IMR-90 (cell line): ENCODE data around the gene HCK. TPM values are rescaled to one million over a fixed set of nuclear protein-coding genes. Genes with fewer than 3 reads are reported as not detected.

Source experiments
- ATAC-seq: fragments of 200-7000 bp; cut with Tn5 transposase; 2 replicates; pipeline ENCODE4 v1.9.1; 2020; ENCODE audit warnings: low read depth, mild to moderate bottlenecking, moderate library complexity
- BruUV-seq: library from RNA; stranded (reverse); fragments of 400-500 nt; replicated peaks from 2 replicates; lab custom pipeline; 2021; lab: Mats Ljungman, UMichigan
- CTCF ChIA-PET: fragments of 300-600 bp; formaldehyde crosslinking; extraction: SDS; loops from one replicate; lab custom pipeline; 2021; ENCODE audit warnings: antibody characterized with exemption; lab: Yijun Ruan, JAX
- POLR2A ChIA-PET: fragments of 300-600 bp; sonication (Branson Sonifier 250); formaldehyde crosslinking; loops from one replicate; lab custom pipeline; 2022; ENCODE audit warnings: antibody characterized with exemption; ENCODE audit not compliant: unreplicated experiment; lab: Charles Lee
- DNase-seq: peaks from one replicate; pipeline ENCODE4 v3.0.0; 2013
- H2AFZ ChIP-seq: replicated peaks from 2 replicates; pipeline ENCODE3; 2013; ENCODE audit warnings: low read length, mild to moderate bottlenecking; ENCODE audit not compliant: poor library complexity
- H2AK5ac ChIP-seq: 2 replicates; pipeline ENCODE4 v1.6.1; 2013; ENCODE audit warnings: low read depth, low read length, inconsistent platforms
- H2AK9ac ChIP-seq: replicated peaks from 2 replicates; pipeline ENCODE3; 2013; ENCODE audit warnings: mild to moderate bottlenecking, low read depth, low read length, moderate library complexity; ENCODE audit not compliant: poor library complexity
- H2BK120ac ChIP-seq: 2 replicates; pipeline ENCODE4 v1.6.1; 2013; ENCODE audit warnings: low read depth, low read length, inconsistent platforms
- H2BK15ac ChIP-seq: 3 replicates; pipeline ENCODE4 v1.6.1; 2013; ENCODE audit warnings: low read depth, low read length, inconsistent platforms
- H2BK20ac ChIP-seq: 2 replicates; pipeline ENCODE4 v1.6.1; 2013; ENCODE audit warnings: low read depth, mild to moderate bottlenecking, inconsistent platforms, low read length, moderate library complexity
- H2BK5ac ChIP-seq: 2 replicates; pipeline ENCODE4 v1.6.1; 2013; ENCODE audit warnings: mild to moderate bottlenecking, low read depth, low read length, inconsistent platforms; ENCODE audit not compliant: poor library complexity, severe bottlenecking
- H3K14ac ChIP-seq: replicated peaks from 2 replicates; pipeline ENCODE4 v1.6.1; 2013; ENCODE audit warnings: low read depth, low read length, inconsistent platforms
- H3K18ac ChIP-seq: 2 replicates; pipeline ENCODE4 v1.6.1; 2013; ENCODE audit warnings: low read depth, low read length, control low read depth
- H3K23ac ChIP-seq: 2 replicates; pipeline ENCODE4 v1.6.1; 2013; ENCODE audit warnings: low read depth, low read length, inconsistent platforms
- H3K27ac ChIP-seq: 2 replicates; pipeline ENCODE4 v1.5.1; 2013; ENCODE audit warnings: mild to moderate bottlenecking, control low read depth, low read length; ENCODE audit not compliant: insufficient read depth
- H3K27me3 ChIP-seq: 2 replicates; pipeline ENCODE4 v1.6.1; 2013; ENCODE audit warnings: low read length; ENCODE audit not compliant: control insufficient read depth, insufficient read depth
- H3K36me3 ChIP-seq: 2 replicates; pipeline ENCODE4 v1.6.1; 2013; ENCODE audit warnings: low read length, mixed read lengths; ENCODE audit not compliant: control insufficient read depth, insufficient read depth
- H3K4ac ChIP-seq: 2 replicates; pipeline ENCODE4 v1.6.1; 2013; ENCODE audit warnings: low read depth, low read length, inconsistent platforms
- H3K4me1 ChIP-seq: 2 replicates; pipeline ENCODE4 v1.6.1; 2013; ENCODE audit warnings: low read length, mixed read lengths; ENCODE audit not compliant: control insufficient read depth, insufficient read depth
- H3K4me2 ChIP-seq: 2 replicates; pipeline ENCODE4 v1.6.1; 2013; ENCODE audit warnings: low read depth, mild to moderate bottlenecking, control low read depth, low read length, moderate library complexity
- H3K4me3 ChIP-seq: 2 replicates; pipeline ENCODE4 v1.5.1; 2013; ENCODE audit warnings: low read depth, mild to moderate bottlenecking, control low read depth, low read length, moderate library complexity; ENCODE audit not compliant: insufficient read depth
- H3K56ac ChIP-seq: 2 replicates; pipeline ENCODE4 v1.6.1; 2013; ENCODE audit warnings: low read length, inconsistent platforms; ENCODE audit not compliant: insufficient read depth; ENCODE audit errors: extremely low read depth
- H3K79me1 ChIP-seq, 2 experiments: 2 replicates each; pipeline ENCODE4 v1.6.1; 2013; ENCODE audit warnings: low read length in 2 of 2, inconsistent platforms in 1 of 2, low read depth in 1 of 2
- H3K9ac ChIP-seq: 2 replicates; pipeline ENCODE4 v1.6.1; 2013; ENCODE audit warnings: low read depth, low read length, control low read depth
- H3K9me1 ChIP-seq: 2 replicates; pipeline ENCODE4 v1.6.1; 2013; ENCODE audit warnings: low read length, inconsistent platforms; ENCODE audit not compliant: insufficient read depth
- H3K9me3 ChIP-seq: 2 replicates; pipeline ENCODE4 v1.6.1; 2013; ENCODE audit warnings: low read length; ENCODE audit not compliant: control insufficient read depth, insufficient read depth
- H4K20me1 ChIP-seq: 2 replicates; pipeline ENCODE4 v1.6.1; 2013; ENCODE audit warnings: low read length, inconsistent platforms; ENCODE audit not compliant: insufficient read depth
- H4K5ac ChIP-seq: 2 replicates; pipeline ENCODE4 v1.6.1; 2013; ENCODE audit warnings: mild to moderate bottlenecking, low read depth, low read length, control low read depth
- H4K8ac ChIP-seq, 2 experiments: 2 replicates each; pipeline ENCODE4 v1.6.1; 2013; ENCODE audit warnings: low read depth in 2 of 2, low read length in 2 of 2, control low read depth in 1 of 2, inconsistent platforms in 1 of 2
- H4K91ac ChIP-seq: 2 replicates; pipeline ENCODE4 v1.6.1; 2013; ENCODE audit warnings: low read depth, low read length, inconsistent platforms; ENCODE audit not compliant: insufficient read depth
- ELK1 ChIP-seq: fragments of 150-350 bp; IDR thresholded peaks from 2 replicates; pipeline ENCODE4 v1.6.1; 2016; ENCODE audit warnings: low read depth, mild to moderate bottlenecking, low read length, moderate library complexity, borderline replicate concordance
- RCOR1 ChIP-seq: IDR thresholded peaks from 2 replicates; pipeline ENCODE4 v1.6.1; 2012; ENCODE audit warnings: mild to moderate bottlenecking, low read length, improper control_type of control experiment; ENCODE audit not compliant: insufficient replicate concordance
- RFX5 ChIP-seq: IDR thresholded peaks from 2 replicates; pipeline ENCODE4 v1.8.0; 2012; ENCODE audit warnings: low read depth, mild to moderate bottlenecking, low read length, moderate library complexity
- SMC3 ChIP-seq: fragments of 150-350 bp; IDR thresholded peaks from 2 replicates; pipeline ENCODE4 v1.6.1; 2016; ENCODE audit warnings: low read depth, mild to moderate bottlenecking, antibody characterized with exemption, low read length, moderate library complexity
- USF2 ChIP-seq: fragments of 150-350 bp; IDR thresholded peaks from 2 replicates; pipeline ENCODE4 v1.6.1; 2017; ENCODE audit warnings: mild to moderate bottlenecking, antibody characterized with exemption, low read length, low read depth
- WGBS, 2 experiments: methylation state at CpG; one replicate each; pipeline versions ENCODE4 v1.1.5 to v1.1.7; 2013; ENCODE audit warnings: missing lambda C conversion rate in 2 of 2; ENCODE audit not compliant: insufficient read length in 1 of 2; ENCODE audit errors: extremely low coverage in 2 of 2; 5-methylcytosine and 5-hydroxymethylcytosine counted together
- dilution Hi-C: fragments of 300-500 bp; cut with HindIII; formaldehyde crosslinking; loops from one replicate; pipeline ENCODE4 v1.14.3; 2018; ENCODE audit warnings: low sequenced_read_pairs; ENCODE audit not compliant: unreplicated experiment
- in situ Hi-C: fragments of 300-500 bp; cut with MboI; formaldehyde crosslinking; loops from 3 replicates; pipeline ENCODE4 v1.14.3; 2019; ENCODE audit warnings: low sequenced_read_pairs, inconsistent platforms, mixed read lengths
- intact Hi-C: fragments of 100-400 bp; cut with micrococcal nuclease; formaldehyde crosslinking; loops from 2 replicates; pipeline ENCODE4 v1.10.0; 2022
- polyA plus RNA-seq, 3 experiments: library from polyadenylated mRNA; depleted of rRNA; stranded (reverse); fragments of >200 nt; gene quantifications; 2 replicates each; pipeline ENCODE4 v1.2.3, GENCODE V29; 2012; ENCODE audit warnings: low replicate concordance in 1 of 3
- total RNA-seq: library from RNA; depleted of rRNA; stranded (reverse); fragments of >200 nt; gene quantifications from 2 replicates; pipeline ENCODE4 v1.2.3, GENCODE V29; 2012

HCK gene
- total and polyA plus RNA-seq, 2 of the 4 experiments (the other 2 are of a cell fraction): not detected

GRCh38 chr20:32139947-32140346 is 87.9 kb downstream of the HCK start:
- Histone ChIP-seq H3K4me2 (no peak overlapping the region), H3K27me3 (no peaks in the 10 kb centered on the region), H3K9me1 (peaks cover 19% of the 10 kb centered on the region), H2AFZ (no peak overlapping the region), H2BK15ac (no peak overlapping the region), H4K8ac (no peak overlapping the region), H4K91ac (no peak overlapping the region), H3K4me1 (peaks cover 2% of the 10 kb centered on the region), H3K4me3 (no peak overlapping the region), H3K79me1 (peaks cover 27 to 54% of the 10 kb centered on the region in 2 experiments), H3K18ac (no peak overlapping the region), H3K4ac (no peak overlapping the region), H3K36me3 (peaks cover 69% of the 10 kb centered on the region), H2BK20ac (no peak overlapping the region), H2BK5ac (no peak overlapping the region), H2BK120ac (no peak overlapping the region), H4K20me1 (peaks cover 32% of the 10 kb centered on the region), H4K5ac (no peak overlapping the region), H3K9ac (no peak overlapping the region), H2AK5ac (no peak overlapping the region), H3K9me3 (no peaks in the 10 kb centered on the region), H3K23ac (no peak overlapping the region), H2AK9ac (no peak overlapping the region), H3K14ac (no peak overlapping the region), H3K27ac (no peak overlapping the region), H3K56ac (no peak overlapping the region)
- in situ Hi-C loops (no loop called here), dilution Hi-C loops (no loop called here), intact Hi-C loops (no loop called here)
- CTCF ChIA-PET: no interaction called here
- POLR2A ChIA-PET: no interaction called here
- WGBS, 2 experiments: 100% methylated on average over 3 of the region's 3 CpGs; no CpG with 5 or more reads in 1 of the 2 experiments
- no peak for ATAC-seq
- TF ChIP-seq SMC3 (no peak), USF2 (no peak), RCOR1 (no peak), ELK1 (no peak), RFX5 (no peak)
- no peak for DNase-seq
- BruUV-seq: no TSS peak
